H9 (cell line): ENCODE measurements around the gene PHOX2A. TPM values are rescaled to one million over a fixed set of nuclear protein-coding genes. Genes with fewer than 3 reads are reported as not detected.

Experiments used
- DNase-seq: peaks from one replicate; pipeline ENCODE4 v3.0.0-alpha.2; 2017
- H2AFZ ChIP-seq: one replicate; pipeline ENCODE4 v1.6.1; 2013; ENCODE audit warnings: mild to moderate bottlenecking, low read length, control low read depth, moderate library complexity
- H2AK5ac ChIP-seq: 2 replicates; pipeline ENCODE4 v1.6.1; 2013; ENCODE audit warnings: low read length, control low read depth, mixed read lengths; ENCODE audit not compliant: insufficient read length
- H2BK120ac ChIP-seq: one replicate; pipeline ENCODE4 v1.6.1; 2013; ENCODE audit warnings: low read depth, mild to moderate bottlenecking, low read length, control low read depth, inconsistent platforms; ENCODE audit not compliant: poor library complexity, severe bottlenecking
- H2BK12ac ChIP-seq: 2 replicates; pipeline ENCODE4 v1.6.1; 2013; ENCODE audit warnings: low read length, control low read depth, mixed read lengths, low read depth; ENCODE audit not compliant: insufficient read length
- H2BK15ac ChIP-seq: 2 replicates; pipeline ENCODE4 v1.6.1; 2013; ENCODE audit warnings: low read depth, low read length, control low read depth
- H2BK20ac ChIP-seq: one replicate; pipeline ENCODE4 v1.6.1; 2013; ENCODE audit warnings: low read depth, mild to moderate bottlenecking, low read length, control low read depth, inconsistent platforms; ENCODE audit not compliant: poor library complexity, severe bottlenecking
- H2BK5ac ChIP-seq: 2 replicates; pipeline ENCODE4 v1.6.1; 2013; ENCODE audit warnings: low read length, control low read depth, mixed read lengths; ENCODE audit not compliant: insufficient read length
- H3K14ac ChIP-seq: 2 replicates; pipeline ENCODE4 v1.6.1; 2013; ENCODE audit warnings: low read length, control low read depth; ENCODE audit not compliant: insufficient read depth
- H3K18ac ChIP-seq: 2 replicates; pipeline ENCODE4 v1.6.1; 2013; ENCODE audit warnings: low read depth, mild to moderate bottlenecking, mixed read lengths, low read length, control low read depth; ENCODE audit not compliant: insufficient read length
- H3K23ac ChIP-seq: 2 replicates; pipeline ENCODE4 v1.6.1; 2013; ENCODE audit warnings: low read length, control low read depth, mixed read lengths, low read depth; ENCODE audit not compliant: insufficient read length
- H3K23me2 ChIP-seq: 2 replicates; pipeline ENCODE4 v1.6.1; 2013; ENCODE audit warnings: low read depth, mild to moderate bottlenecking, mixed read lengths, low read length, control low read depth; ENCODE audit not compliant: insufficient read length, poor library complexity, severe bottlenecking
- H3K27ac ChIP-seq: 2 replicates; pipeline ENCODE4 v1.5.1; 2013; ENCODE audit warnings: low read length, control low read depth, mixed read lengths, low read depth; ENCODE audit not compliant: insufficient read length
- H3K27me3 ChIP-seq: 2 replicates; pipeline ENCODE4 v1.6.1; 2013; ENCODE audit warnings: low read length, control low read depth, inconsistent platforms; ENCODE audit not compliant: insufficient read depth
- H3K4ac ChIP-seq: 2 replicates; pipeline ENCODE4 v1.6.1; 2013; ENCODE audit warnings: low read depth, mild to moderate bottlenecking, control low read depth, inconsistent platforms, low read length, moderate library complexity
- H3K4me1 ChIP-seq: 2 replicates; pipeline ENCODE4 v1.6.1; 2013; ENCODE audit warnings: low read length, control low read depth, inconsistent platforms; ENCODE audit not compliant: insufficient read depth
- H3K4me2 ChIP-seq: 2 replicates; pipeline ENCODE4 v1.6.1; 2013; ENCODE audit warnings: low read length, control low read depth, mixed read lengths; ENCODE audit not compliant: insufficient read length, insufficient read depth
- H3K56ac ChIP-seq: 2 replicates; pipeline ENCODE4 v1.6.1; 2013; ENCODE audit warnings: low read depth, mild to moderate bottlenecking, mixed read lengths, low read length, control low read depth; ENCODE audit not compliant: insufficient read length
- H3K79me1 ChIP-seq: 2 replicates; pipeline ENCODE4 v1.6.1; 2013; ENCODE audit warnings: low read depth, mild to moderate bottlenecking, moderate library complexity, low read length, control low read depth, inconsistent platforms; ENCODE audit not compliant: insufficient read depth, poor library complexity, severe bottlenecking
- H3K79me2 ChIP-seq: 2 replicates; pipeline ENCODE4 v1.6.1; 2013; ENCODE audit warnings: low read length, control low read depth, inconsistent platforms; ENCODE audit not compliant: insufficient read depth
- H3K9ac ChIP-seq: 2 replicates; pipeline ENCODE4 v1.6.1; 2013; ENCODE audit warnings: low read length, control low read depth, mixed read lengths; ENCODE audit not compliant: insufficient read length; ENCODE audit errors: extremely low read depth
- H3K9me3 ChIP-seq: one replicate; pipeline ENCODE4 v1.6.1; 2013; ENCODE audit warnings: low read depth, low read length, inconsistent platforms; ENCODE audit not compliant: control insufficient read depth
- H3T11ph ChIP-seq: one replicate; pipeline ENCODE4 v1.6.1; 2013; ENCODE audit warnings: mild to moderate bottlenecking, low read length, control low read depth, inconsistent platforms
- H4K20me1 ChIP-seq: one replicate; pipeline ENCODE4 v1.6.1; 2013; ENCODE audit not compliant: control insufficient read depth, insufficient read length, insufficient read depth
- H4K5ac ChIP-seq: 2 replicates; pipeline ENCODE4 v1.6.1; 2013; ENCODE audit warnings: low read depth, mild to moderate bottlenecking, mixed read lengths, low read length, control low read depth; ENCODE audit not compliant: insufficient read length
- H4K8ac ChIP-seq: replicated peaks from 2 replicates; pipeline ENCODE4 v1.6.1; 2013; ENCODE audit warnings: low read length, control low read depth, mixed read lengths, low read depth; ENCODE audit not compliant: insufficient read length
- H4K91ac ChIP-seq: 2 replicates; pipeline ENCODE4 v1.6.1; 2013; ENCODE audit warnings: low read depth, mild to moderate bottlenecking, moderate library complexity, mixed read lengths, low read length, control low read depth; ENCODE audit not compliant: insufficient read length
- H3K27ac Mint-ChIP-seq, 3 experiments: 2 replicates in 2 of 3; 3 replicates in 1 of 3; pipeline ENCODE4 v1.8.0; 2020 to 2021; ENCODE audit warnings: mixed read lengths in 3 of 3, mild to moderate bottlenecking in 1 of 3, moderate library complexity in 1 of 3
- H3K27me3 Mint-ChIP-seq: 2 replicates; pipeline ENCODE4 v1.8.0; 2021; ENCODE audit warnings: low read depth, mild to moderate bottlenecking, moderate library complexity, mixed read lengths
- H3K36me3 Mint-ChIP-seq, 3 experiments: 2 replicates in 2 of 3; 3 replicates in 1 of 3; pipeline ENCODE4 v1.8.0; 2020 to 2021; ENCODE audit warnings: low read depth in 3 of 3, mixed read lengths in 3 of 3; ENCODE audit not compliant: insufficient read depth in 1 of 3
- H3K4me1 Mint-ChIP-seq, 2 experiments: 2 replicates each; pipeline ENCODE4 v1.8.0; 2020; ENCODE audit warnings: mixed read lengths in 2 of 2
- H3K4me3 Mint-ChIP-seq, 2 experiments: 2 replicates in 1 of 2; 3 replicates in 1 of 2; pipeline ENCODE4 v1.8.0; 2020 to 2021; ENCODE audit warnings: mild to moderate bottlenecking in 2 of 2, mixed read lengths in 2 of 2, moderate library complexity in 1 of 2
- H3K9me3 Mint-ChIP-seq, 2 experiments: 2 replicates in 1 of 2; 3 replicates in 1 of 2; pipeline ENCODE4 v1.8.0; 2020; ENCODE audit warnings: mild to moderate bottlenecking in 2 of 2, mixed read lengths in 2 of 2, moderate library complexity in 1 of 2
- WGBS: extraction: QIAGEN DNeasy Blood & Tissue Kit; methylation state at CpG from one replicate; pipeline ENCODE4 v1.1.7; 2013; ENCODE audit warnings: missing lambda C conversion rate, low lambda C conversion rate, mixed read lengths; ENCODE audit not compliant: insufficient read length; ENCODE audit errors: extremely low coverage; 5-methylcytosine and 5-hydroxymethylcytosine counted together
- total RNA-seq: library from RNA; stranded (reverse); gene quantifications from 2 replicates; pipeline ENCODE4 v1.2.1, GENCODE V29; 2021
- TF ChIP-seq, protein P1 (sequence below): fragments of 200-600 bp; sonication (generic); conservative IDR thresholded peaks from 3 replicates; pipeline ENCODE4 v1.8.0; 2021; ENCODE audit warnings: antibody characterized with exemption, mild to moderate bottlenecking

Gene PHOX2A
- total RNA-seq, 1 experiment from 2014 or later = 1.4 TPM

DNA sequence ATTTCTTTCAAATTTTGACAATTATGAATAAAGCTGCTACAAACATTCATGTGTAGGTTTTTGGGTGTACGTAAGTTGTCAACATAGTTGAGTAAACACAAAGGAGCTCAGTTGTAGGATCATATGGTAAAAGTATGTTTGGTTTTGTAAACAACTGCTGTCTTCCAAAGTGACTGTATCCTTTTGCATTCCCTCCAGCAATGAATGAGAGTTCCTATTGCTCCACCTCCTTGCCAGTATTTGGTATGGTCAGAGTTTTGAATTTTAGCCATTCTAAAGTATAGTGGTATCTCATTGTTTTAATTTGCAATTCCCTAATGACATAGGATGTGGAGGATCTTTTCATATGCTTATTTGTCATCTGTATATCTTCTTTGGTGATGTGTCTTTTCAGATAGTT is 28.0 kb upstream of the PHOX2A start:
- H2BK15ac ChIP-seq = no peak overlapping the region
- H3K4me1 Mint-ChIP-seq = no peaks in the 10 kb centered on the region
- no peak for DNase-seq
- H2AK5ac ChIP-seq = no peak overlapping the region
- no peak overlapping the region for H2AFZ ChIP-seq
- H3K18ac ChIP-seq = no peak overlapping the region
- H3K27me3 ChIP-seq = no peaks in the 10 kb centered on the region
- no peak overlapping the region for H3K9ac ChIP-seq
- no CpG with 5 or more reads among the region's 1 CpG for WGBS
- no peaks in the 10 kb centered on the region for H3K4me1 ChIP-seq
- H2BK120ac ChIP-seq = no peak overlapping the region
- no peaks in the 10 kb centered on the region for H3K36me3 Mint-ChIP-seq
- H4K91ac ChIP-seq = no peak overlapping the region
- H3K79me2 ChIP-seq = no peaks in the 10 kb centered on the region
- no peak overlapping the region for H2BK12ac ChIP-seq
- H3K4me2 ChIP-seq = no peak overlapping the region
- H3K9me3 ChIP-seq = no peaks in the 10 kb centered on the region
- H3K23ac ChIP-seq = no peak overlapping the region
- H3K56ac ChIP-seq = no peak overlapping the region
- no peak overlapping the region for H3K14ac ChIP-seq
- no peak overlapping the region for H3K4me3 Mint-ChIP-seq
- TF ChIP-seq, protein P1, sequence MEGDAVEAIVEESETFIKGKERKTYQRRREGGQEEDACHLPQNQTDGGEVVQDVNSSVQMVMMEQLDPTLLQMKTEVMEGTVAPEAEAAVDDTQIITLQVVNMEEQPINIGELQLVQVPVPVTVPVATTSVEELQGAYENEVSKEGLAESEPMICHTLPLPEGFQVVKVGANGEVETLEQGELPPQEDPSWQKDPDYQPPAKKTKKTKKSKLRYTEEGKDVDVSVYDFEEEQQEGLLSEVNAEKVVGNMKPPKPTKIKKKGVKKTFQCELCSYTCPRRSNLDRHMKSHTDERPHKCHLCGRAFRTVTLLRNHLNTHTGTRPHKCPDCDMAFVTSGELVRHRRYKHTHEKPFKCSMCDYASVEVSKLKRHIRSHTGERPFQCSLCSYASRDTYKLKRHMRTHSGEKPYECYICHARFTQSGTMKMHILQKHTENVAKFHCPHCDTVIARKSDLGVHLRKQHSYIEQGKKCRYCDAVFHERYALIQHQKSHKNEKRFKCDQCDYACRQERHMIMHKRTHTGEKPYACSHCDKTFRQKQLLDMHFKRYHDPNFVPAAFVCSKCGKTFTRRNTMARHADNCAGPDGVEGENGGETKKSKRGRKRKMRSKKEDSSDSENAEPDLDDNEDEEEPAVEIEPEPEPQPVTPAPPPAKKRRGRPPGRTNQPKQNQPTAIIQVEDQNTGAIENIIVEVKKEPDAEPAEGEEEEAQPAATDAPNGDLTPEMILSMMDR = no peak
- no peak overlapping the region for H3K4ac ChIP-seq
- no peaks in the 10 kb centered on the region for H3K79me1 ChIP-seq
- no peak overlapping the region for H2BK5ac ChIP-seq
- H4K5ac ChIP-seq = no peak overlapping the region
- no peak overlapping the region for H3T11ph ChIP-seq
- peaks cover 0 to 3% of the 10 kb centered on the region in 2 experiments; a peak in 1 of 5 replicates for H3K9me3 Mint-ChIP-seq
- H3K27ac Mint-ChIP-seq = no peak overlapping the region
- H2BK20ac ChIP-seq = no peak overlapping the region
- peaks cover 13% of the 10 kb centered on the region for H3K27me3 Mint-ChIP-seq
- no peaks in the 10 kb centered on the region for H3K23me2 ChIP-seq
- H4K20me1 ChIP-seq = no peaks in the 10 kb centered on the region
- H4K8ac ChIP-seq = no peak overlapping the region
- no peak overlapping the region for H3K27ac ChIP-seq
